WERI-Rb-1 (cell line): ENCODE results near the gene SYNPO.

Source experiments
- DNase-seq: peaks from one replicate; pipeline ENCODE4 v3.0.0-alpha.2; 2020
- H3K27ac ChIP-seq: fragments of 250-450 bp; sonication (Bioruptor Pico); 2 replicates; pipeline ENCODE4 v1.5.1; 2020; ENCODE audit warnings: mild to moderate bottlenecking, moderate library complexity
- H3K27me3 ChIP-seq: fragments of 250-450 bp; sonication (Bioruptor Pico); 2 replicates; pipeline ENCODE4 v1.5.1; 2021; ENCODE audit warnings: mild to moderate bottlenecking, low read depth, moderate library complexity; ENCODE audit not compliant: insufficient read depth, severe bottlenecking
- H3K36me3 ChIP-seq: fragments of 250-450 bp; sonication (Bioruptor Pico); 2 replicates; pipeline ENCODE4 v1.5.1; 2020; ENCODE audit warnings: mild to moderate bottlenecking, moderate library complexity
- H3K4me3 ChIP-seq: 2 replicates; pipeline ENCODE4 v1.5.1; 2011; ENCODE audit warnings: low read depth, mild to moderate bottlenecking, control low read depth, low read length
- H3K9me3 ChIP-seq: fragments of 250-450 bp; sonication (Bioruptor Pico); 2 replicates; pipeline ENCODE4 v1.5.1; 2021; ENCODE audit warnings: mild to moderate bottlenecking, moderate library complexity; ENCODE audit not compliant: severe bottlenecking
- CTCF ChIP-seq: IDR thresholded peaks from 2 replicates; pipeline ENCODE4 v1.5.1; 2011; ENCODE audit warnings: low read depth, mild to moderate bottlenecking, control low read depth, inconsistent platforms, low read length

The SYNPO gene

GRCh38 chr5:150596313-150596712, 44.1 kb upstream of the SYNPO start:
- DNase-seq: no peak
- H3K4me3 ChIP-seq: no peak overlapping the region
- no peak for TF ChIP-seq CTCF

GRCh38 chr5:150596826-150597225, 43.6 kb upstream of the SYNPO start:
- Histone ChIP-seq H3K36me3 (no peaks in the 10 kb centered on the region), H3K27ac (no peak overlapping the region), H3K9me3 (no peaks in the 10 kb centered on the region), H3K27me3 (no peaks in the 10 kb centered on the region), H3K4me3 (no peak overlapping the region)
- no peak for TF ChIP-seq CTCF
- no peak for DNase-seq

More at GRCh38 chr5:150596313-150596712, 44.1 kb upstream of the SYNPO start:
- no peaks in the 10 kb centered on the region for H3K27me3 ChIP-seq
- no peaks in the 10 kb centered on the region for H3K36me3 ChIP-seq
- H3K27ac ChIP-seq: no peak overlapping the region
- H3K9me3 ChIP-seq: no peaks in the 10 kb centered on the region

DNA sequence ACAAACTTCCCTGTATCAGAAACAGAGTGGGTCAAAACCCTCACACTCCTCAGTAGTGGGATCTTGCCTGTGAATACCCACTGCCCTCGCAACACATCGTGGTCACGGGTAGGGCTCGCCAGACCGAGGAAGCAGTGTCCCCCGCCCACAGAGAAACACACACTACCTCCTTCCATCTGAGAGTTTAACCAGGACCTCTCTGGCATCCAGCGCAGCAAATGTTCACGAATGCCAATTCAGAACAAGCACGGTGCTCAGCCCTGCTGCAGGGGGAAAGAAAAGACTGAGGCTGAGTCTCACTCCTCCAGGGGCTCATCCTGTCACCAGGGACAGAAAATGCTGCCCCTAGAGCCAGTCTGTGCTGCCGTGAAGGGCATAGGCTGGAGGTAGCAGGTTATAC, 42.5 kb upstream of the SYNPO start:
- Histone ChIP-seq H3K9me3 (no peaks in the 10 kb centered on the region), H3K4me3 (no peak overlapping the region), H3K27ac (no peak overlapping the region), H3K36me3 (no peaks in the 10 kb centered on the region), H3K27me3 (no peaks in the 10 kb centered on the region)
- no peak for DNase-seq
- no peak for TF ChIP-seq CTCF

DNA sequence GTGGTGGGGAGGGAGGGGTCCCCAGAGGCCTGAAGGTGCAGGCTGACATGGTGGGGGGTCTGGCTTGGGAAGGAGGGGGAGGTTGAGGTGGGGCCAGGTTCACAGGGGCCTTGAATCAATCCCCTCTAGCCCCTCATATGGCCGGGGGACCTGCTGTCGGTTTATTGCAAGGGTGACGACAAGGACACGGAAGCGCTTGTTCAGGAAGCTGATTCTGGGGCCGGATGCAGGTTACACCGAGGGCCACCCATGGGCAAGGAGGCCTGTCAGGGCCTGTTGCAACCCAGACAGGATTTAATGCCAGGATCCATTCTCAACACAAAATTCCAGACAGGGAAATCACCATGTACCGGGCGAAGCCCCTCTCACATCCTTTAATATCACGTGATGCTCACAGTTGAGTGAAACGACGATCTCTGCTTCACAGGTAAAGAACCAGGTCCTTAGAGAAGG, 41.6 kb upstream of the SYNPO start:
- Histone ChIP-seq H3K36me3 (no peaks in the 10 kb centered on the region), H3K4me3 (no peak overlapping the region), H3K27me3 (no peaks in the 10 kb centered on the region), H3K9me3 (no peaks in the 10 kb centered on the region), H3K27ac (no peak overlapping the region)
- no peak for DNase-seq
- no peak for TF ChIP-seq CTCF

DNA sequence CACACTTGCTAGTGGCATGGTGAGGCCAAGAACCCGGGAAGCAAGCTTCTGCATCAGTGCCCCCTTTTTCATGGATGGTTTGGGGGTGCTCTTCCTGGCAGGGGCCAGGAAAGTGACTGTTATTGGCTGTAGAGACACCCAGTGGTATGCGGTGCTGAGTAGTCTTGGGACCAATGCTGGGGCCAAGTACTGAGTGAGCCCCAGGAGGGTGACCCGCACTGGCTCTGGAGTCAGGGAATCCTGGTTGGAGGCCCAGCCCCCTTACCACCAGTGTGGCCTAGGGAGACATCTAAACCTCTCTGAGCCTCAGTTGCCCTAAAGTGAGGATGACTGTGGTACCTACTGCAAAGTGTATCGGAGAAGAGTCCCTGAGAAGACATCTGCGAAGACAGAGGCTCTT, 41.2 kb upstream of the SYNPO start:
- no peak for TF ChIP-seq CTCF
- no peaks in the 10 kb centered on the region for H3K36me3 ChIP-seq
- no peaks in the 10 kb centered on the region for H3K27me3 ChIP-seq
- DNase-seq: no peak
- no peak overlapping the region for H3K27ac ChIP-seq
- H3K9me3 ChIP-seq: no peaks in the 10 kb centered on the region
- H3K4me3 ChIP-seq: no peak overlapping the region

DNA sequence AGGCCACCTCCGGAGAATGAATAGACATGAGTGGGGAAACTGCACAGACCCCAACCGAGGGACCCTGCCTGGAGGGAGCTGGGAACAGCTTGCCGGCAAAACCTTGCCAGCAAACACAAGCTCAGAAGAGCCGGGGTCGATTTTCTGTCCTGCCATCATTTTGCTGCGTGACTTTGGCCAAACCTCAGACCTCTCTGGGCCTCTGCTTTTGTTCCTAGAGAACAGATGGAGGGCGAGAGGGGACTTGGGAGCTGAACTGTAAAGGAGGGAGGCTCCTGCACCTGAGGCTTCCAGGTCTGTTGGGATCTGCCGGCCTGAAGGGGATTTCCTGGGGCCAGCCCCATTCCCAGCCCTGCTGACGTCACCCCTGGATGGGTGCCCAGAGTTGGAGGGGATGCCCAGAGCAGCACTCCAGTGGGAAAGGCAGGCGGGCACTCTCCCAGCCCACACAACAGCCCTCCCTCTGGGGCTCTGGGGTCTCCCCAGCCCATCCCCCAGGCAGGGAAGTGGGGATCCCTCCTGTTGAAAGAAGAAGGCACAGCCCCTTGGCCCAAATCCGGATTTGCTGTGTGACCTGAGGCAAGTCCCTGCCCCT, 40.4 kb upstream of the SYNPO start:
- no peak for DNase-seq
- no peaks in the 10 kb centered on the region for H3K36me3 ChIP-seq
- no peaks in the 10 kb centered on the region for H3K27me3 ChIP-seq
- H3K27ac ChIP-seq: no peak overlapping the region
- no peaks in the 10 kb centered on the region for H3K9me3 ChIP-seq
- TF ChIP-seq CTCF: no peak
- H3K4me3 ChIP-seq: no peak overlapping the region
